GM20431 (cell line): Measurements from ENCODE around the gene ASB6.
"Not testable (repeated sequence)": the region's sequence is repeated elsewhere in the genome, so short reads cannot be mapped to it uniquely, and the experiment has no call there.

Source experiments
- in situ Hi-C: fragments of 300-500 bp; cut with MseI, MboI; formaldehyde crosslinking; loops from one replicate; pipeline ENCODE4 v1.15.0; 2020; ENCODE audit warnings: low sequenced_read_pairs; ENCODE audit not compliant: unreplicated experiment

Gene ASB6

GRCh38 chr9:129647635-129648034 is 5.7 kb upstream of the ASB6 start:
- in situ Hi-C loops: loop anchor here (10.0 kb wide), 1 partner anchor 137 kb away; no protein-coding TSS in a partner anchor

DNA sequence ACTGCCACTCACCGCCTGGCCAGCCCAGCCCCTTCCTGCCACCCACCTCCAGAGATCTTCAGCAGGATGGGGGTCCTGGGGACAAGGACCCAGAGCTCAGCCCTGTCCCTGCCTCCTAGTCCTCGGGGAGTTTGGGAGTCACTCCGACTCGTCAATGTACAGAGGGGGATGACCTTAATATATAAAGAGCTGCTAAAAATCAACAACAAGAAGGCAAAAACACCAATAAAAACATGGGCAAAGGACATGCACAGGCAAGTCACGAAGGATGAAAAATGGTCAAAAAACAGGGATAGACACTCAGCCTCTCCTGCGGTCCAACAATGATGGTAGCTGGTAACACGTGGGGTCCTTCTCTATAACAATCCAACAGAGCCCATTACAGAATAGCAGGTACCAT is 4.7 kb upstream of the ASB6 start:
- in situ Hi-C loops: loop anchor here (10.0 kb wide), 1 partner anchor 138 kb away; no protein-coding TSS in a partner anchor

GRCh38 chr9:129646252-129646651 is 4.3 kb upstream of the ASB6 start:
- in situ Hi-C loops: loop anchor here (10.0 kb wide), 1 partner anchor 139 kb away; no protein-coding TSS in a partner anchor

- in situ Hi-C loops: loop anchor here (10.0 kb wide), 1 partner anchor 140 kb away; no protein-coding TSS in a partner anchor
These were observed 3.0 kb upstream of the ASB6 start for GRCh38 chr9:129644902-129645301.

DNA sequence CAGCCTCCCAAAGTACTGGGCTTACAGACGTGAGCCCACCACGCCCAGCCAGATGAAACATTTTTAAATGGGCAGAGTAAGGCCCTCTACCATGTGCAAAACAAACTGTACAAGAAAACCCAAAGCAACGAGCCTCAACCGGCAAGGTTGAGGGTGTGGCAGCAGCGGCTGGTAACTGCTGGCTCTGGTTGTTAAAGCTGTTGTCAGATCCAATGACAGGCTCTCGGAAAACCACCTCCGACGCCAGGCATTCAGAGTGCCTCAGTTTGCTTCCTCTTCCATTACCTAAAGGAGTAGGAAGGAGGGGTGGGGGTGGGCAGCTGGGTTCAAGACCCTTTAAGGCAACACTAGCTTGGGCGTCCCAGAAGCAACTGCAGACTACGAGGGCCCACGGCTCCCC is 2.4 kb upstream of the ASB6 start:
- in situ Hi-C loops: loop anchor here (10.0 kb wide), 1 partner anchor 140 kb away; no protein-coding TSS in a partner anchor

- in situ Hi-C loops: loop anchor here (10.0 kb wide), 1 partner anchor 141 kb away; no protein-coding TSS in a partner anchor
These were observed 1.8 kb upstream of the ASB6 start for GRCh38 chr9:129643706-129644105.

DNA sequence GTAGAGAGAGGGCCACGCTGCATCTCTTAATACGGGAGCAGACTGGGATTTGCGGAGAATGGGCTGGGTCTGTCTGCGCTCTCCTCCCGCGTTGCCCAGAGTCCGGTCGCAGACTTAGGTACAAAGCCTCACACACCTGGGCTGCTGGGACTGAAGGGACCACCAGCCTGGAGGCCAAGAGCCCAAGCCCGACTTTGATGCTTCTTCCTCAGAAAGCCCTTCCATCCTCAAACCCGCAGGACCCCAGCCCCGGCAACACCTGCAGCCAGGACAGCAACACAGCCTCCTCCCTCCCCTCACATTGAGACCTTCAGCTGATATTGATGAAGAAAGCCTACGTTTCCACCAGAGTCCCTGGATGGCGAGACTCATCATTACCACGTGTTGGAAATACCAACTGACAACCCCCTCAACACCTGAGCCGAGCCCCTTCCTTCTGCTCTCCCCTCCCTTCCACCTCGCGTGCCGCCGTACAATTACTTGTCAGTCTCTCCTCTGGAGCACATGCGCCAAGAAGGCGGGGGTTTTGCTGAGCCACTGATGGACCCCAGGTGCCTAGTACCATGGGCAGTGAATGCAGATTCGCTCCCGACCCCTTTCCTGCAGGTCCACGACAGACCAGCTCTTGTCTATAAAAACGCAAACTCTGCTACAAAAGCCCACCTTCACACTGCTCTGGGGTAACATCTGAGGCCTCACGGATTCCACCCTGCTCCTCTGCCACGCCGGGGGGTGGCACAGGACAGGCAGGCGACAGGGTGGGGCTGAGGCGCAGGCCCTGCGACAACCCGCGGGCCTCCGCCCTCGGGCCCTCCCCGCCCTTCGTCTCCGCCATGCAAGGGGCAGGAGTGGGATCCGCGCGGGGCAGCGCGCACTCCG is 841 bp downstream of the ASB6 start:
- in situ Hi-C loops: loop anchor here (10.0 kb wide), 1 partner anchor 144 kb away; no protein-coding TSS in a partner anchor

DNA sequence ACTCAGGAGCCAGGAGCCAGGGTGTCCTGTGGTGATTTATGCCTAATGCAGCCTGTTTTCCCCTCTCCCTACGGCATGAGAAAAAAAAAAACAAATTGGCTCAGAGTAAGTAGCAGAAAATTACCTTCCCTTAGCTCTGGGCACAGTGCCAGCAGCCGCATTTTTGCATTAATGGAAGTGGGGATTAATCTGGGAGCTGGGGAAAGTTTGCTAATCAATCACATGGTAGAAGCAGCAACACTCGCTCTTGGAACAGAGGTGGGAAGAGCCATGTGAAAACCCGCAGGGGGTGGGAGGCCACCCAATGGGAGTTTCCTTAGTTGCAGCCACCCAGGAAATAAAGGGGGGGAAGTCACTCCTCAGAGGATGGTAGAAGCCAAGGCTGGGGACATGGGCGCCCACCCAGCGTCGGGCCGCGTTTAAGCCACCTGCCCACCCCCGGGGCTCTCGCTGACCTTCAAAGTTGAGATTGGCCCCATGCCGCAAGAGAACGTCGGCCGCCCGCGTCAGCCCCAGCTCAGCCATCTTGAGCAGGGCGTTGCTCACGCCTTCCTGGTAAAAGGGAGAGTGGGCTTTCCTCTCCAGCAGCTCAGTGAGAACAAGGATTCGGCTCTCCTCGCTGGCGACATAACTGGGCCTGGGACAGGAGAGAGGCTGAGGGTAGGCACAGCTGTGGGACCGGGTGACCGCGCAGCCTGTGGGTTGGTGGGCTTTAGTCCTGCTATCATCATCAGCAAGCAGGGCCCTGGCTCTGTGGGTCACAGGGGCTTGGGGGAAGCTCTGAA is 1.7 kb downstream of the ASB6 start:
- in situ Hi-C loops: loop anchor here (10.0 kb wide), 1 partner anchor 145 kb away; no protein-coding TSS in a partner anchor

DNA sequence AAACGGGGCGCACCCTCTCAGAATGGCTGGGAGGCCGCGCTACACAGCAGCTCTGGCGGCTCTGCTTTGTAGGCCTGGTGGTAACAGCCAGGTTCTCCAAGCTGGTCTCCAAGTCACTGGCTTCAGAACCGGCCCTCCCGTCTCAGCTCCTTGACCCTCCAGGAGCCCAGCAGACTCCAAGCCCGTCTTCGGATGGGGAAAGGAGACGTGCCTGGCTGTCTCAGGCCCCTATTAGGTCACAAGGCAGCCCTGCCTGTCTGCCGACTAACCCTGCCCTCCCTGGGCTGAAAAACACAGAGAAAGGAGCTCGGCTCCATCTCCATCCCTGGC is 2.2 kb downstream of the ASB6 start:
- in situ Hi-C loops: loop anchor here (10.0 kb wide), 1 partner anchor 145 kb away; no protein-coding TSS in a partner anchor

DNA sequence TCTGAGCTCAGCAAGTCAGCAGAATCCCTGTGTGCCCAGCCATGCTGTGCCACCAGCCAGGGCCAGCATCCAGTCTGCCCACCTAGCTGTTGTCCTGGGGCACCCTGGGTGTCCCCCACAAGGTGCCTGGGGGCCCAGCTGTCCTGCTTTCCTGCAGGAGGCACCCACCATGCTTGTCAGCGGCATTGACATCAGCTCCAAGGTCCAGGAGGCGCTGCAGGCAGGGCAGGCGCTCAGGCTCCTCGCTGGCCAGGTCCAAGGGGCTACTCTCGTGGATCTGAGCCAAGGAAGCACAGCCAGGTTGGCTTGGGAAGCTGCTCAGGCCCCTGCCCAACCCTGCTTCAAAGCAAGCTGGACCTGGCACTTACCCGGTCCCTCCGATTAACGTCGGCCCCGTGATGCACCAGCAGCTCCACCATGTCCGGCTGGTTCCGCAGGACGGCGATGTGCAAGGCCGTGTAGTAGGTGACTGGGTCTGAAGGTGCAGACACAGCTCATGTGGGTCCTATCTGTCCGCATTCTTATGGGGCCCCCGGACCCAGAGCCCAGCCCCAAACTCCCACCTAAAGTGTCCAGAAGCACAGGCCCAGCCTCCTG is 2.8 kb downstream of the ASB6 start:
- in situ Hi-C loops: no loop called here

- in situ Hi-C loops: no loop called here
These were observed 4.1 kb downstream of the ASB6 start for GRCh38 chr9:129637673-129638439.

DNA sequence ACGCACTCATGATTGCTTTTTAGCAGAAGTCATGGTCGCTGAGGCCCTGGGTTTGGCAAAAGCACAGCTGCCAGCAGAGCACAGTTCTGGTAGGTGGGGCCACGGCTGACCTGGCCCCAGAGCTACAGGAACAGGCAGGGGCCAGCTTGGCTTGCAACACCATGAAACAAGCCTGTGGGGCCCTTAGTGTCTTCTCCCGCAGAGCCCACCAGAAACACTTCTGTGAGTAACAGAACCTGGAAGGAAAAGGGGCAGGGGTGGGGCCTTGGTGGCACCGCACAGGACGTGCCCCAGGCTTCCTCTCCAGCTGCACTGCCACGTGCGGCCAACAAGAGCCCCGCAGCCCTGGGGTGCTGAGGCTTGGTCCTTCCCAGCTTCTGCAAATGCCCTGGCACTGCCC is 4.8 kb downstream of the ASB6 start:
- in situ Hi-C loops: no loop called here

- in situ Hi-C loops: not testable (repeated sequence)
These were observed 5.6 kb downstream of the ASB6 start for GRCh38 chr9:129636343-129636742.

DNA sequence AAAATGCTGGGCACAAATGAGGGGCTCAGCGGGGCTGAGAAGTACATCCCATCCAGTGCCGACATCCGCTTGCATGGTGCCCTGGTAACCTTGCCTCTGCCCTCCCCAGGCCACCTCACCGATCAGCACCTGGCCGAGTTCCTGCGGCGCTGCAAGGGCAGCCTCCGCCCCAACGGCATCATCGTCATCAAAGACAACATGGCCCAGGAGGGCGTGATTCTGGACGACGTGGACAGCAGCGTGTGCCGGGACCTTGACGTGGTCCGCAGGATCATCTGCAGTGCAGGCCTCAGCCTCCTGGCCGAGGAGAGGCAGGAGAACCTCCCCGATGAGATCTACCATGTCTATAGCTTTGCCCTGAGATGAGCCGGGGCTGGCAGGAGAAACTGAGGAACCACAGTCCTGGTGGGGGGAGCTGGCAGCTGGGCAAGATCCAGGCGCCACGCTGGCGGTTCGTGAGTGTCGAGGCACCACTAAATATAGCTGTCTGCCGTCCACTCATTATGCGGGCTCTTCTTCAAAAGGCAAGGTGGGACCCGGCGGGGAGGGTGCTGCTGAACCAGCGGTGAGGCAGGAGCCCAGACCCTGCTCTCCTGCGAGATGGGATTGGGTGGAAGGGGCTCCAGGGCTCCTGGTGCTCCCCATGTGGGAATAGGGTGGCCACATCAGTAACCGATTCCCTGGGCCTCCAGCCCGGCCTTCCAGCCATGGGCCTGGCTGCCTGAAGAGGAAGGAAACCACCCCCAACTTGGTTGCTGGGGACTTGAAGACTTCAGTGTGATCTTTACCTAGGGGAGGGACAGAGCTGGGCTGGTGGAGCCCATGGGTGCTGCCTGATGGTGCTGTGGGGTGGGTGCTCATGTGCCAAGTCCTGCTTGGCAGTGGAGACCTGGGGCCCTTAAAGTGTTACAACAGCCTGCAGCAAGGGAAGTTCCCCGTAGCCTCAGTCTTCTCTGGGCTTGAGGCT is 6.6 kb downstream of the ASB6 start:
- in situ Hi-C loops: no loop called here

- in situ Hi-C loops: no loop called here
These were observed 8.1 kb downstream of the ASB6 start for GRCh38 chr9:129633848-129634247.

DNA sequence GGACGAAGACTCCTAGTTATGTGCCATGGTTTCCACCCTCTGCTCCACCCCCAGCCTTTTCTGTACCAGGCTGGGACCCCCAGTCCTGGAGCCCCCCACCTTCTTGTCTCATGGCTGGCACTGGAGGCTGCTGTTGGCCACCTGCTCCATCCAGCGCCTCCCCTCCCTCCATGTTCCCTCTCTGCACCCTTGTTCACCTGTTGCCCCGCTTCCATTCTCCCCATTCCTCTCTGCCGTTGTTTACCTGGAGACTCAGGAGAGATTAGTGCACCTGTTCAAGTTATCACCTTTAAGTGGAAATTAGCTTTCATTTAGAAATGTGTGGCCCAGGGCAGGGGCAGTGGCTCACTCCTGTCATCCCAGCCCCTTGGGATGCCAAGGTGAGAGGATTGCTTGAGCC is 8.7 kb downstream of the ASB6 start:
- in situ Hi-C loops: no loop called here

DNA sequence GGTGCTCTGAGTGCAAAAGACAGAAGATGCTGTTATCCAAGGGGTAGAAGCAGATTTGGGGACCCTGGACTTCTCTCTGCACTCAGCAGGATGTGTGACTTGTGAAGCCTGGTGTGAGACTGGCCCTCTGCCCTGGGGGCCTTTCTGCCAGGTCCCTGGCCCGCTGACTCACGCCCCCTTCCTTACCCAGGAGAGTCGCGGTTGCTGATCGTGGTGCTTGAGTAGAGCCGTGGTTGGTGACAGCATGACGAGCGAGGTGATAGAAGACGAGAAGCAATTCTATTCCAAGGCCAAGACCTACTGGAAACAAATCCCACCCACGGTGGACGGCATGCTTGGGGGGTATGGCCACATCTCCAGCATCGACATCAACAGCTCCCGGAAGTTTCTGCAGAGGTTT is 9.5 kb downstream of the ASB6 start:
- in situ Hi-C loops: no loop called here

DNA sequence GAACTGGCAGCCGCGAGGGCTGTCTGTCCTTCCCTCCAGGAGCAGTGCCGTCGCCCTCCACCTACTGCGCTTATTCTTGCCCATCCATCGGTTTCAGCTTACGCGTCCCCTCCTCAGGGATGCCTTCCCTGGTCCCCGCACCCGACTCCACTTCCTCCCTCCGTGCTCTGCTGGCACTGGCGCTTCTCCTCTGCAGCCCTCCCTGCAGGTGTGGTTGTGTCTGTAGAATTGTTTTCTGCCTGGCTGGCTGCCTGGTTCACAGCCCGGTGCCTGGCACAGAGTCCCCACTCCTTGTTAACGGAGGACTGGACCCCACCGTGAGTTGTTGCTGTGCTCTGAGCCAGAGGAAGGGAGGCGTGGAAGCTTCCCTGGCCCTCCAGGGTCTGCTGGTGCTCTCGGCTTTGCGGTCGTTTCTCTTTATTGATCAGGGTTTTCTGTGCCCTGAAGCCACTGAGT is 10.2 kb downstream of the ASB6 start:
- in situ Hi-C loops: no loop called here
